Measurements from ENCODE around the gene IGFBP6. TPM values are rescaled to one million over a fixed set of nuclear protein-coding genes. Genes with fewer than 3 reads are reported as not detected.
A peak's percentile ranks its signal among the peaks of the same experiment; 100 is the strongest.

IGFBP6 gene
- total and polyA plus RNA-seq, 9 of the 15 experiments (the other 6 are each of a cell fraction or from before 2014, with no cell fraction given) = 0.15 to 1.4 (median 0.54) TPM

GRCh38 chr12:53127169-53127568 is 29.7 kb downstream of the IGFBP6 start:
- FAIRE-seq (no peak), DNase-seq (ENCODE audit: extremely low read depth in 1 of 4, low spot score in 3 of 4) (no peak), ATAC-seq (no peak)
- Histone ChIP-seq H3K9me3 (replicated peaks; ENCODE audit: control insufficient read depth, insufficient read depth, low read depth, low read length) (no peaks in the 10 kb centered on the region), H3K36me3 (ENCODE audit: control insufficient read depth, insufficient read depth, low read length) (no peaks in the 10 kb centered on the region), H3K9ac (ENCODE audit: insufficient read depth in 1 of 2, low read depth in 2 of 2, low read length in 2 of 2) (no peak overlapping the region), H3K4me1 (replicated peaks in 1 of 2; ENCODE audit: control insufficient read depth in 2 of 2, insufficient read depth in 2 of 2, low read length in 2 of 2) (peaks cover 0 to 9% of the 10 kb centered on the region in 2 experiments; a peak in 2 of 5 replicates), H3K4me3 (no peak overlapping the region), H2AFZ (ENCODE audit: low read depth, low read length) (no peak overlapping the region), H3K27me3 (ENCODE audit: control insufficient read depth in 2 of 2, insufficient read depth in 2 of 2, low read length in 2 of 2) (peaks cover 8 to 13% of the 10 kb centered on the region in 2 experiments), H3K79me2 (ENCODE audit: control insufficient read depth, insufficient read depth, low read length) (no peaks in the 10 kb centered on the region), H3K9me1 (ENCODE audit: control insufficient read depth, insufficient read depth, low read length) (no peaks in the 10 kb centered on the region), H3K27ac (ENCODE audit: extremely low read depth, low read depth, low read length) (no peak overlapping the region), H4K20me1 (replicated peaks; ENCODE audit: control insufficient read depth, insufficient read depth, low read length) (no peaks in the 10 kb centered on the region), H3K4me2 (ENCODE audit: insufficient read depth, low read length) (no peak overlapping the region)
- TF ChIP-seq C11orf30 (IDR thresholded peaks at IDR 0.05; ENCODE audit: low read depth) (peak; percentile 89), PBX2 (CRISPR knock-in tag; IDR thresholded peaks at IDR 0.05; ENCODE audit: low read depth) (no peak), PBX2 (tag; conservative IDR thresholded peaks at IDR 0.05; ENCODE audit: low read depth) (no peak), ZNF316 (IDR thresholded peaks at IDR 0.05) (peak; percentile 96), SIRT6 (IDR thresholded peaks at IDR 0.05; ENCODE audit: low read depth, low read length) (no peak), HNRNPUL1 (IDR thresholded peaks at IDR 0.05; ENCODE audit: low read length) (no peak), MAFF (IDR thresholded peaks at IDR 0.05; ENCODE audit: low read length) (peak; percentile 79), MAFG (tag; conservative IDR thresholded peaks at IDR 0.05) (peak; percentile 87), MAFK (IDR thresholded peaks at IDR 0.05; ENCODE audit: low read length) (peak; percentile 77)
- ChIA-PET POLR2A (interaction anchor here (0.6 to 0.9 kb wide), 2 partner anchors 15 to 50 kb away, joined by 3 to 4 read pairs; no protein-coding TSS in a partner anchor), CTCF (ENCODE audit: low intra/inter-chr PET ratio) (no interaction called here)
- in situ Hi-C loops (cut with MboI) (no loop called here), intact Hi-C loops (cut with micrococcal nuclease) (no loop called here)
- WGBS (ENCODE audit: insufficient coverage, low coverage, missing lambda C conversion rate) = 0% methylated on average over 1 of the region's 1 CpG
- no TSS peak for BruUV-seq (replicated peaks)
